IgD-negative memory B cell (primary cell): ENCODE data around the gene KNSTRN. TPM values are rescaled to one million over a fixed set of nuclear protein-coding genes. Genes with fewer than 3 reads are reported as not detected.

Experiments
- H3K27ac Mint-ChIP-seq, 3 donors: one replicate each; pipeline ENCODE4 v1.8.0; 2020 to 2022; ENCODE audit warnings: mild to moderate bottlenecking in 3 of 3, mixed read lengths in 3 of 3, moderate library complexity in 1 of 3
- H3K27me3 Mint-ChIP-seq: one replicate; pipeline ENCODE4 v1.8.0; 2021; ENCODE audit warnings: mixed read lengths
- H3K36me3 Mint-ChIP-seq: one replicate; pipeline ENCODE4 v1.8.0; 2020; ENCODE audit warnings: mild to moderate bottlenecking, mixed read lengths
- H3K4me1 Mint-ChIP-seq, 3 donors: one replicate each; pipeline ENCODE4 v1.8.0; 2020 to 2022; ENCODE audit warnings: mixed read lengths in 3 of 3, mild to moderate bottlenecking in 1 of 3
- H3K4me3 Mint-ChIP-seq, 4 donors: one replicate each; pipeline ENCODE4 v1.8.0; 2020 to 2022; ENCODE audit warnings: mild to moderate bottlenecking in 4 of 4, mixed read lengths in 4 of 4, moderate library complexity in 3 of 4
- H3K9me3 Mint-ChIP-seq, 3 donors: one replicate each; pipeline ENCODE4 v1.8.0; 2020 to 2021; ENCODE audit warnings: mixed read lengths in 3 of 3, mild to moderate bottlenecking in 1 of 3
- polyA plus RNA-seq: library from polyadenylated mRNA; unstranded; fragments of 300-500 nt; fragmentation: Illumina TruSeq; gene quantifications from one replicate; pipeline ENCODE4 v1.2.3, GENCODE V29; 2021

KNSTRN gene
- polyA plus RNA-seq, 1 donor from 2014 or later: 4.6 TPM

GRCh38 chr15:40354408-40355171 lies 27.9 kb upstream of the KNSTRN start:
- peaks cover 2% of the 10 kb centered on the region for H3K27me3 Mint-ChIP-seq
- peaks cover 0 to 2% (median 2%) of the 10 kb centered on the region in 3 donors for H3K4me1 Mint-ChIP-seq
- no peaks in the 10 kb centered on the region for H3K9me3 Mint-ChIP-seq
- H3K36me3 Mint-ChIP-seq: no peaks in the 10 kb centered on the region
- no peak overlapping the region for H3K27ac Mint-ChIP-seq
- no peak overlapping the region for H3K4me3 Mint-ChIP-seq

DNA sequence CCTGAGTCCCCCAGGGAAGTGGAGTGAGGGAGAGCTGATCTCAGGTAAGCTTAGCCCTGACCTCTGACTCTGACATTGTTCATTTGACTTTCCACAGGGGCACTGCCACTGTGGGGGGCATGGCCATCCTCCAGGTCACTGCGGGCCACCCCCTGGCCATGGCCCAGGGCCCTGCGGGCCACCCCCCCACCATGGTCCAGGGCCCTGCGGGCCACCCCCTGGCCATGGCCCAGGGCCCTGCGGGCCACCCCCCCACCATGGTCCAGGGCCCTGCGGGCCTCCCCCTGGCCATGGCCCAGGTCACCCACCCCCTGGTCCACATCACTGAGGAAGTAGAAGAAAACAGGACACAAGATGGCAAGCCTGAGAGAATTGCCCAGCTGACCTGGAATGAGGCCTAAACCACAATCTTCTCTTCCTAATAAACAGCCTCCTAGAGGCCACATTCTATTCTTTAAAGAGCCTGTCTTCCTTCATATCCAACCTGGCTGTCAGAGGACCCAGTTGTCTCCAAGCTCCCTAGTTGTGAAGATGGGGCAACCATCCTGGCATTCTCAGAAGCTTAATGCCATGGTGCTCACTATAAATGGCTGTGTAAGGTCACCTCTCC lies 26.4 kb upstream of the KNSTRN start:
- Mint-ChIP-seq H3K9me3 (no peaks in the 10 kb centered on the region), H3K27ac (no peak overlapping the region), H3K36me3 (peaks cover 5% of the 10 kb centered on the region), H3K4me1 (peaks cover 0 to 4% (median 3%) of the 10 kb centered on the region in 3 donors), H3K27me3 (peaks cover 2% of the 10 kb centered on the region), H3K4me3 (peak overlapping the region in 3 of 4 donors; percentile 33 to 83 (median 44))

DNA sequence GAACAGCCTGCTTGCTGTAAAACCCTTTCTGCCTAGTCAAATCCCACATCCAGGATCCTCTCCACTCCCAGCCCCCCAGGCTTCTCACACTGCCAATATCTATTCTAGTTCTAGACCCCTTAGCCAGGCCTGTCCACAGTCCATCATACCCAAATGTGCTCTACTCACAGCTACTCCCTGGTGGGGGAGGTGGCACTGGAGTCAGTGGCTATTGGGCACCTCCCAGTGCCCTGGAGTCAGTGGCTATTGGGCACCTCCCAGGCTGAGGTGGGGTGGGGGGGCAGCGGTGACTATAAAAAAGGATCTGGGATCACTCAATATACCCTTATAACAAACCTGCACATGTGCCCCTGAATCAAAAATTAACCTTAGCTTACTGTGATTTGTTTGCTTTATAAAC lies 25.3 kb upstream of the KNSTRN start:
- Mint-ChIP-seq H3K4me1 (peaks cover 0 to 4% (median 3%) of the 10 kb centered on the region in 3 donors), H3K9me3 (no peaks in the 10 kb centered on the region), H3K36me3 (peaks cover 5% of the 10 kb centered on the region), H3K4me3 (peak overlapping the region in 3 of 4 donors; percentile 33 to 80 (median 76)), H3K27me3 (peaks cover 2% of the 10 kb centered on the region), H3K27ac (peak overlapping the region in 1 of 3 donors; percentile 80)

DNA sequence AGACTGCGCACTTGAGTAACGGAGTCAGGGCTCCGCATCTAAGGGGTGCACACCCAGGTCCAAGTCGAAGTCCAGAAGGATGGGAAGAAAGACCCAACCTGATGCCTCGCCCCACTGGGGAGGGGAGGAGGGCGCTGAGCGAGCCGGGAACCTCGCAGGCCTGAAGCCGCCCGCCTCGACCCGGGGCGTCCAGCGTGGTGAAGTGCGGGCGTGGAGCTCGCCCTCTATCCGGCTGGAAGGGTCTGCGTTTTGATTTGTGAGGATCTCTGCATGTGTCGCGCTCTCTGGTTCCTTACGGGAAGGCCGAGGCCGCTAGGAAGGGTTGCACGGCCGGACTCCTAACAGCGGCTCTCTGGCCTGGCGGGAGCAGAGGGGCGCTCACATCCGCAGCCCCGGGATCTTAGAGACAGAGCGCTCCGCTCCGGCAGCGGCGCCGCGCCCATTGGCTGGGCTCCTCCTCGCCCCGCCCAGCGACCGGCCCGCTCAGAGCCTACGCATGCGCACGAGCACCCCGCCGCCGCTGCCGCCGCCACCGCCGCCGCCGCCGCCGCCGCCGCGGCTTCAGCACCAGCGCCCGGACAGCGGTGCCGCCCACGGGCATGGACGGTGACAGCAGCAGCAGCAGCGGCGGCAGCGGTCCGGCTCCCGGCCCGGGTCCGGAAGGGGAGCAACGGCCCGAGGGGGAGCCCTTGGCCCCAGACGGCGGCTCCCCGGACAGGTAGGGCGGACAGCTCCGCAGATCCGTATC lies 24.6 kb upstream of the KNSTRN start, which contains the start of gene DISP2:
Gene DISP2 (plus strand): TSS at position 497 of the 748 bp plus-strand sequence. CDS start 103 bp downstream, at position 600.
- peak within 1 kb of the TSS in 1 of 3 donors; percentile 80 for H3K27ac Mint-ChIP-seq
- H3K4me1 Mint-ChIP-seq: peaks cover 0 to 7% (median 3%) of the 10 kb centered on the region in 3 donors
- H3K27me3 Mint-ChIP-seq: peaks cover 2% of the 10 kb centered on the region
- H3K9me3 Mint-ChIP-seq: no peaks in the 10 kb centered on the region
- peak within 1 kb of the TSS; percentile 73 to 91 (median 85) for H3K4me3 Mint-ChIP-seq
- peaks cover 7% of the 10 kb centered on the region for H3K36me3 Mint-ChIP-seq

DNA sequence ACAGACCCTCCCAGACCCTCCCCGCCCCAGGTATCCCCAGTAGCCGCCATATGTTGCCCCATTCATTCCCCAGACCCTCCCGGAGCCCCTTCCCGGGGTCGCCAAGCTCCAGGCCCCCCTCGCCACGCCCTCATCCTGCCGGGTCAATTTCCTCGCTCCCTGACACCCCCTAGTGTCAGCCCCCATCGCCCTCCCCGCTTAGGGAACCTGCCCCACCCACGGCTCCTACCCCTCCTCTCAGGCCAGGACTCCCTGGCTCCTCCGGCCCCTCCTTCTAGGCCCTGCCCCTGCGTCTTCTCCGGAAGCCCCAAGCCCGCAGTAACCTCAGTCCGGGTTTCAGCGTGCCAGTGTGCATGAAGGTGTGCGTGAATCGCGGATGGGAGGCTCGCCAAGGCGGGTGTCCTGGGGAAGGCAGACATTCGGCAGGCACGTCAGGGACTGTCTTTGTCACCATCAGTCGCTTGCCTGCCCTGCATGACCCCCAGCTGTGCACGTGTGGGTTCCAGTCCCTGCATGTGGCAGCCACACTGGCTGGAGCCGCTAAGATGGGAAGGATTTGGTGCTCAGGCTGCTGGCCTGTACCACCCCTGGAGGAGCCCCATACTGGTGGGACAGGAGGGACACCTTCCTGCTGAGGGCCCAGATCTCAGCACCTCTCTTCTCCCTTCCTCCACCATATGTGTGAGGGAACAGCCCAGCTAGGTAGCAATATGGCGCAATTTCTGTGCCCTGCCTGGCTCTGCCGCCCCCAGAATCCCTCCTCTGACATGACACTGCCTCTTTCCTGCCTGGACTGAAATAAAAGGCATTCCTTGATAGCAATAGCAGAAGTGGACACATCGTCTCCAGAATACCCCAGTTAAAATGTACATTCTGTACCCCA lies 23.8 kb upstream of the KNSTRN start:
- H3K4me3 Mint-ChIP-seq: peak overlapping the region; percentile 27 to 83 (median 78)
- H3K27ac Mint-ChIP-seq: peak overlapping the region in 1 of 3 donors; percentile 8

DNA sequence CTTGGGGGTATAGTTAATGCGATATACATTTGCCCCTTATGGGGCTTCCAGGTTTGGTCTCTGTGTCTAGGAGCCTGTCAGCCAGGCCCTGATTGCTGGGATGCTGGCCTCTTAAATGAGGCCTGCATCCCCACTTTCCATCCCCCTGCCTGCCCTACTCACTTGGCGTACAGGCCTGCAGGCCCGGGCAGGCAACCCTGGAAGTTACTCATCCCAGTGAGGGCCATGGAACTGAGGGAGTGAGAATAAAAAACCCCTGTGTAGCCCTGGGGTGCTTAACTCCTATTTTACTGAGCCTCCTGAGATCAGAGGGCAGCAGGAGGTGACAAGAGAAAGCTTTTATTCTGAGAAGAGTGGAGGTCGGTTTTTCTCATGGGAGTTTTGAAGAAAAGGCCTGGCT lies 22.5 kb upstream of the KNSTRN start:
- no peaks in the 10 kb centered on the region for H3K9me3 Mint-ChIP-seq
- H3K4me3 Mint-ChIP-seq: peak overlapping the region in 1 of 4 donors; percentile 27
- peaks cover 7% of the 10 kb centered on the region for H3K36me3 Mint-ChIP-seq
- no peaks in the 10 kb centered on the region for H3K27me3 Mint-ChIP-seq
- H3K27ac Mint-ChIP-seq: no peak overlapping the region
- peaks cover 0 to 7% (median 3%) of the 10 kb centered on the region in 3 donors for H3K4me1 Mint-ChIP-seq

More for the DNA sequence above, 23.8 kb upstream of the KNSTRN start:
- no peaks in the 10 kb centered on the region for H3K27me3 Mint-ChIP-seq
- H3K36me3 Mint-ChIP-seq: peaks cover 7% of the 10 kb centered on the region
- peaks cover 0 to 7% (median 3%) of the 10 kb centered on the region in 3 donors for H3K4me1 Mint-ChIP-seq
- no peaks in the 10 kb centered on the region for H3K9me3 Mint-ChIP-seq

- Mint-ChIP-seq H3K4me1 (peaks cover 4 to 6% (median 5%) of the 10 kb centered on the region in 3 donors), H3K27ac (no peak overlapping the region), H3K9me3 (no peaks in the 10 kb centered on the region), H3K27me3 (no peaks in the 10 kb centered on the region), H3K36me3 (peaks cover 7% of the 10 kb centered on the region), H3K4me3 (peak overlapping the region in 1 of 4 donors; percentile 66)
Observed at GRCh38 chr15:40361640-40362039, 20.9 kb upstream of the KNSTRN start.

DNA sequence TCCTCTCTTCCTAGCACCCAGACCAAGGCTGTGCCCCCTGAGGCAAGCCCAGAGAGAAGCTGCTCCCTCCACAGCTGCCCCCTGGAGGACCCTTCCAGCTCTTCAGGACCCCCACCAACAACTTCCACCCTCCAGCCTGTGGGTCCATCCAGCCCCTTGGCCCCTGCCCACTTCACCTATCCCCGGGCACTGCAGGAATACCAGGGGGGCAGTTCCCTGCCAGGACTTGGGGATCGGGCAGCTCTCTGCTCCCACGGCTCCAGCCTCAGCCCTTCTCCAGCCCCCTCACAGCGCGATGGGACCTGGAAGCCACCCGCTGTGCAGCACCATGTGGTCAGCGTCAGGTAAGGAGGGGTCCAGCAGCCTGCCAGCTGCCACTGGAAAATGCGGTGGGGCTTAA lies 18.9 kb upstream of the KNSTRN start:
- Mint-ChIP-seq H3K9me3 (no peaks in the 10 kb centered on the region), H3K4me3 (peak overlapping the region in 2 of 4 donors; percentile 37 to 46), H3K4me1 (peaks cover 12 to 14% (median 14%) of the 10 kb centered on the region in 3 donors), H3K27me3 (no peaks in the 10 kb centered on the region), H3K27ac (no peak overlapping the region), H3K36me3 (peaks cover 8% of the 10 kb centered on the region)

DNA sequence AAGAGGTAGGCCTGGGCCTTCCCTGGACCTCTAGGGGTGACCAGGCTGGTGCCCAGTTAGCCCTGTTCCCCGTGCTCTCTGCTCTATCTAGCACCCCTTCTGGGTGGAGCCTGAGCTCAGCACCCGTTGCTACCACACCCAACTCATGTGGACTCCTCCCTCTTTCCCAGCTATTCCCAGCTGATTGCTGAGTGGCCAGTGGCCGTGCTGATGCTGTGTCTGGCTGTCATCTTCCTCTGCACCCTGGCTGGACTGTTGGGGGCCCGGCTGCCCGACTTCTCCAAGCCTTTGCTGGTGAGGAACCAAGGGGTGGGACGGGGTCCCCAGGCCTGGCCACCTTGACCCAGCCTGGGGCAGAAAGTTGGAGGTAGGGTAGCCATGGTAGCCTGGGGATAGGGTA lies 18.3 kb upstream of the KNSTRN start:
- Mint-ChIP-seq H3K27ac (no peak overlapping the region), H3K4me3 (no peak overlapping the region)

GRCh38 chr15:40365016-40365415 lies 17.5 kb upstream of the KNSTRN start:
- Mint-ChIP-seq H3K36me3 (peaks cover 8% of the 10 kb centered on the region), H3K27me3 (no peaks in the 10 kb centered on the region), H3K9me3 (no peaks in the 10 kb centered on the region), H3K4me1 (peaks cover 12 to 14% (median 13%) of the 10 kb centered on the region in 3 donors), H3K4me3 (peak overlapping the region in 2 of 4 donors; percentile 29 to 67), H3K27ac (no peak overlapping the region)

More for the DNA sequence above, 18.3 kb upstream of the KNSTRN start:
- H3K27me3 Mint-ChIP-seq: no peaks in the 10 kb centered on the region
- H3K4me1 Mint-ChIP-seq: peaks cover 13 to 14% (median 14%) of the 10 kb centered on the region in 3 donors
- H3K36me3 Mint-ChIP-seq: peaks cover 8% of the 10 kb centered on the region
- no peaks in the 10 kb centered on the region for H3K9me3 Mint-ChIP-seq

DNA sequence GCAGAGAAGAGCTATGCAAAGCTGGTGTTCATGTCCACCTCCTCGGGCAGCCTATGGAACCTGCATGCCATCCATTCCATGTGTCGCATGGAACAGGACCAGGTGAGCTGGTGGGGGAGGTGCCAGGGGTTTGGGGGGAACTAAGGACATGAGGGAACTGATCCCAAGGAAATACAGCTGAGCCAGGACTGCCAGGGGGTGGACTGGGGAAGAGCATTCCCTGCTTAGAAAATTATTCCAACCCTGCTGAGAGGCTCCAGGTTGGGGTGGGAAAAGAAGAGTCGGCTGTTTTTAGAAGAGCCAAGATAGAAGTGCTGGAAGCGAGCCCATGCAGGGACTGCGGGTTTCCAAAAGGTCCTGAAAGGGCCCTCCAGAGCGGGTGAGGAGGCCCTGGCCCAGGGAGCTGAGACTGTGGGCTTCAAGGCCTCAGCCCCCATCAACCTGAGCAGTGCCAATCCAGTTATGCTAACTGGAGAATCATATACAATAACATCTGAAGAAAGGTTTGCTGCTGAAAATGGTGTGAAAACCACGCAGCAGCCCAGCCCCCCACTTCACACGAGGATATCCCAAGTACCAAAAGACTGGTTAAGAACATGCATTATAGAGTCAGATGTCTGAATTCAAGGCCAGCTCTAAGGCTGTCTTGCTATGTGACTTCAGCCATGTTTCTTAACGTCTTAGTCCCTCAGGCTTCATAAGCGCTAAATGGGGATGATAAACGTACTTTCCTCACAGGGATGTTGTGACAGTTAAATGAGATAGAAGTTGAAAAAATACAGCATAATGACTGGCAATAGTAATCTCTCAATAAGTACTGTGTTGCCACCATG lies 16.7 kb upstream of the KNSTRN start:
- Mint-ChIP-seq H3K36me3 (peaks cover 6% of the 10 kb centered on the region), H3K9me3 (no peaks in the 10 kb centered on the region), H3K4me3 (peak overlapping the region in 2 of 4 donors; percentile 29 to 30), H3K27me3 (no peaks in the 10 kb centered on the region), H3K4me1 (peaks cover 12 to 14% (median 13%) of the 10 kb centered on the region in 3 donors), H3K27ac (peak overlapping the region in 1 of 3 donors; percentile 48)

DNA sequence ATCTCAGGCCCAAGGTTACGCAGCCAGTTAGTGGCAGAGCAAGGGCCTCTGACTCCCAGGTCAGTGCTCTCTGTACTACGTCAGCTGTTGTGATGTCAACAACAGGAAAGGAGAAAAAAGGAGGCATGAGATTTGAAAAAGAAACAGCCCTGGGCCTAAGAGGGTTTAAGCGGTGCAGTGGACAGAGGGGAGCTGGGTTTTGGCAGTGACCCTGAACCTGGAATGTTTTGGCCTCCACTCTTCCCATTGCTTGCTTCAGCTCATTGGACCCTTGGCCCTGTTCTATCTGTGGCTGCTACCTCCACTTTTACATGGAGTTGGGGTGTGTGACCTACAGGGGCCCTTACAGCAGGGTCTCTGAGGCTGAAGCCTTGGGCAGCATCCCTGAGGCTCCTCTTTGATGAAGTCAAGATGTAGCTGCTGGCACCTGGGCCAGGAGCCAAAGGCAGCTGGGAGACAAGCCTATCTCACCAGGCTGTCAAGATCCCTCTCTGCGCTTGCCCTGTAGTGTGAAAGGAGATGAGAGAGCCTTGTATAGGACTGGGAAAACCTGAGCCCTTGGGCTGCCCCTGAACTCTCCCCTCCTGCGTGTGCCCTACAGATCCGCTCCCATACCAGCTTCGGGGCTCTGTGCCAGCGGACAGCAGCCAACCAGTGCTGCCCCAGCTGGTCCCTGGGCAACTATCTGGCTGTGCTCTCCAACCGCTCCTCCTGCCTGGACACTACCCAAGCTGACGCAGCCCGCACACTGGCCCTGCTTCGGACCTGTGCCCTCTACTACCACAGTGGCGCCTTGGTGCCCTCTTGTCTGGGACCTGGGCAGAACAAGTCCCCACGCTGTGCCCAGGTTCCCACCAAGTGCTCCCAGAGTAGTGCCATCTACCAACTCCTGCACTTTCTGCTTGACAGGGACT lies 15.8 kb upstream of the KNSTRN start:
- Mint-ChIP-seq H3K27ac (peak overlapping the region in 2 of 3 donors; percentile 50 to 71), H3K27me3 (no peaks in the 10 kb centered on the region), H3K4me1 (peaks cover 12 to 14% (median 13%) of the 10 kb centered on the region in 3 donors), H3K9me3 (no peaks in the 10 kb centered on the region), H3K4me3 (peak overlapping the region; percentile 81 to 95 (median 88)), H3K36me3 (peaks cover 4% of the 10 kb centered on the region)
